C4-2B (cell line): Measurements from ENCODE around the gene LEMD2.

Source experiments
- H3K27ac ChIP-seq: fragments of 450-650 bp; 2 replicates; pipeline ENCODE4 v1.5.1; 2017
- ZFX ChIP-seq: fragments of 450-650 bp; IDR thresholded peaks from 2 replicates; pipeline ENCODE4 v1.6.1; 2017
- TF ChIP-seq, protein P1 (sequence below): fragments of 450-650 bp; conservative IDR thresholded peaks from 2 replicates; pipeline ENCODE4 v1.5.1; 2017; ENCODE audit warnings: mild to moderate bottlenecking

LEMD2 gene

DNA sequence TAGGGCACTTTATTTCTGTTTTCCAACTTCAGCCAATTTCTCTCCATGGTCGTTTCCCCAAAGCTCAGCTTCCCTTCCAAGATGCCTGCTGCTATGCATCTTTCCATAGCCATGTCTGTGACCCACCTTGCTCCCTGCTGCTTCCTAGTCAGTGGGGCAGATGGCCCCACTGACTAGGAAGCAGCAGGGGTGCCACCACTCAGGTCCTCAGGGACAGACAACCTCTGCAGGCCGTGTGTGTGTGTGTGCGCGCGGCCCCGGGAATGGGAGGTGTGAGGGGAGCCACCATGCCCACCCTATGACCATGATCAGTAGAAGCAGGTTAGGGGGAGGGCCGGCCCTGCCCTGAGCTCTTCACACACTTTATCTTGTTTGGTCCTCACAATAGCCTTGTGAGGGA lies 39.5 kb downstream of the LEMD2 start:
- TF ChIP-seq, protein P1, sequence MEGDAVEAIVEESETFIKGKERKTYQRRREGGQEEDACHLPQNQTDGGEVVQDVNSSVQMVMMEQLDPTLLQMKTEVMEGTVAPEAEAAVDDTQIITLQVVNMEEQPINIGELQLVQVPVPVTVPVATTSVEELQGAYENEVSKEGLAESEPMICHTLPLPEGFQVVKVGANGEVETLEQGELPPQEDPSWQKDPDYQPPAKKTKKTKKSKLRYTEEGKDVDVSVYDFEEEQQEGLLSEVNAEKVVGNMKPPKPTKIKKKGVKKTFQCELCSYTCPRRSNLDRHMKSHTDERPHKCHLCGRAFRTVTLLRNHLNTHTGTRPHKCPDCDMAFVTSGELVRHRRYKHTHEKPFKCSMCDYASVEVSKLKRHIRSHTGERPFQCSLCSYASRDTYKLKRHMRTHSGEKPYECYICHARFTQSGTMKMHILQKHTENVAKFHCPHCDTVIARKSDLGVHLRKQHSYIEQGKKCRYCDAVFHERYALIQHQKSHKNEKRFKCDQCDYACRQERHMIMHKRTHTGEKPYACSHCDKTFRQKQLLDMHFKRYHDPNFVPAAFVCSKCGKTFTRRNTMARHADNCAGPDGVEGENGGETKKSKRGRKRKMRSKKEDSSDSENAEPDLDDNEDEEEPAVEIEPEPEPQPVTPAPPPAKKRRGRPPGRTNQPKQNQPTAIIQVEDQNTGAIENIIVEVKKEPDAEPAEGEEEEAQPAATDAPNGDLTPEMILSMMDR: no peak
- no peak for TF ChIP-seq ZFX
- no peak overlapping the region for H3K27ac ChIP-seq

DNA sequence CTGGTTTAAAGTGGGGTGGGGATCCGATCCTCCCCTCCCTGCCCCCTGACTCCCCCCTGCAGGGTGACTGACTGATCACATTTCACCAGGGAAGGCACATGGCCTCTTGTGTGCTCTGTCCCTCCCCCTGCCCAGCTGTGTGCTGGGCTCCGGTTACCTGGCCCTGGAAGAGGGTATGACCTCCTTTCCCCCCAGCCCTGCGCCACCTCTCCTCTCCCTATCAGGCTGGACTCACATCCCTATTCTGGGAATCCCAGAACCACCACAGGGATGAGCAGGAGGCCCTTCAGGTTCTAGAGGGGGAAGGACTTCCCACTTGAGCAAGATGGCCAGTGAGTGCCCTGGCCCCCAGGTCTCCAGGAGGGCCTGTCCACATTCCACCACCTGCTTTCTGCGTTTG lies 40.1 kb downstream of the LEMD2 start:
- H3K27ac ChIP-seq: no peak overlapping the region
- no peak for TF ChIP-seq ZFX

DNA sequence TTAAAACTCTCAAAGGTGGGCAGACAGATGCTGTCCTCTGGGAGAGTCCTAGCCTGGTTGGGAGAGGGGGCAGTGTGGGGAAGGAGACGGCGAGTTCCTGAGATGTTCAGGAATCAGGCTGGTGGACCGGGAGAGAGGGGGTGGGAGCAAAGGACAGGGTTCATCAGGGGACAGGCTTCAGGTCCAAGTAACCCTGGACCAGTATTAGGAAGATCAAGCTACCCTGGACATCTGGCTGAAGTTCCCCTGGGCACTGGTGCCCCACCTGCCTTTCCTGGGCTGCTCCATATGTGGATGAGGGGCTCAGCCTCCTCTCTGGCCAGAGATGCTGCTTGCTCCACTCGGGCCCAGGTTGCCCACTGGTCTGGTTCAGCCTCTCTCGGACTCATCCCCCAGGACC lies 41.1 kb downstream of the LEMD2 start:
- TF ChIP-seq ZFX: no peak
- TF ChIP-seq, protein P1: no peak
- H3K27ac ChIP-seq: no peak overlapping the region

DNA sequence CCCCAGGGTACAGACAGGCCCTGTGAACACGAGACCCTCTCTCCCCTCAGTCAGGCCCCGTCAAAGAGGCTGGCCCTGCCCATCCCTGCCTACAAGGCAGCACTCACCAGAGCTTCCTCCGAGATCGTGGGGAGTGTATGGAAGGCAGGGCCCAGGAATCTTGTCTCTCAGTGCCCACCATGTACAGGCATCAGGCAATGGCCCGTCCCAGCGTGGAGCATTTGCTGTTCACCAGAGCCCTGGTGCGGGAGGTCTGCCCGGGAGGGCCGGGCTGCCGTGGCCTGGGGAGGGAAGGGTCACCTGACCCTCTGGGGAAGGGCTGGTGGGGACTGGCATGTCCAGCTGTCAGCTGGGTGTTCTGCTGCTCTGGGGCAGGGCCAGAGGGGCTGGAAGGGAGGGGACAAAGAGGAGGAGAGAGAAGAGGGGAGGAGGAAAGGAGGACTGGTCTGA lies 42.3 kb downstream of the LEMD2 start, which contains the start of gene IP6K3:
IP6K3 (minus strand) TSS at position 255 of the 450 bp plus-strand sequence. CDS start 11,429 bp downstream, outside the sequence.
- no peak within 1 kb of the TSS for H3K27ac ChIP-seq
- TF ChIP-seq ZFX: no peak
- TF ChIP-seq, protein P1: no peak

DNA sequence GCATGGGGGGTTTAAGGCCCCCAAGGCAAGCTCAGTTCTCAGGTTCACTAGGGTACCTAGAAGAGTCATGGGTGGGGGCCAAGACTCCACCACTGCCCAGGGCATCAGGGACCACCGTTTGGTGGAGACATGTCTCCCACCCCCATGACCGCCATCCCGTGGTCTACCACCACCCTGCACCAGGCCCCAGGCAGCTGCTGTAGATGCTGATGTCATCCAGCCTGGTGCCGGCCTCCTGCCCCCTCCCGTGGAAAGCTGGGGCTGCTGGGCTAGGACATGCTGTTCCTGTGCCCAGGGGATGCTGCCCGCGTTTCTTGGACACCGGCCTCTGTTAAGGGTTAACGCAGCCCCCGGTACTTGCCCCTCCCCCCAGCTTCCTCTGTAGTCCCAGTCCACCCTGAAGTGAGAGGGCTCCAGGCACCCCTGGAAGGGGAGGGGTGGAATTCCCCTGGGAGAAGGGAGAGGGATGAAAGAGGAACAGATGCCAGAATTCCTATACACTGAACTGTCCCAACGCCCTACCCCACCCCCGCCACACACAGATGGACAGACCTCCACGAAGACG lies 42.8 kb downstream of the LEMD2 start:
- no peak overlapping the region for H3K27ac ChIP-seq
- TF ChIP-seq ZFX: no peak
- TF ChIP-seq, protein P1: no peak

DNA sequence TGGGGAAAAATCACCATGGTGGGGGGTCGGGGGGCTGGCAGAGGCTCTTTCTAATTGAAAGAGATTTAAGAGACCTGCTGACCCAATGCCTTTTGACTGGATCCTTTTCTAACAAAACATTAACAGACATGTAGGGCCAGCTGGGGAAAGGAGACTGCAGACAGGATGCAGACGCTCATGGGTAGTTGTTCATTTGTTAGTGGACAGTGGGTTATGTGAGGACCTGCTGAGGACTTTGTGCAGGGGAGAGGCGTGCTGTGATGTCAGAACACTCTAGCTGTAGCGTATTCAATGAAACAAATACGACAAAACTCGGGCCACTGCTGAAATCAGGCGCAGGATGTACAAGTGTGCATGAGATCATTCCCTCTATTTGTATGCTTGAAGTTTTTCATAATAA lies 43.4 kb downstream of the LEMD2 start:
- no peak for TF ChIP-seq ZFX
- TF ChIP-seq, protein P1: no peak
- H3K27ac ChIP-seq: peak overlapping the region; percentile 30; the same call in 1 of the 2 replicates

DNA sequence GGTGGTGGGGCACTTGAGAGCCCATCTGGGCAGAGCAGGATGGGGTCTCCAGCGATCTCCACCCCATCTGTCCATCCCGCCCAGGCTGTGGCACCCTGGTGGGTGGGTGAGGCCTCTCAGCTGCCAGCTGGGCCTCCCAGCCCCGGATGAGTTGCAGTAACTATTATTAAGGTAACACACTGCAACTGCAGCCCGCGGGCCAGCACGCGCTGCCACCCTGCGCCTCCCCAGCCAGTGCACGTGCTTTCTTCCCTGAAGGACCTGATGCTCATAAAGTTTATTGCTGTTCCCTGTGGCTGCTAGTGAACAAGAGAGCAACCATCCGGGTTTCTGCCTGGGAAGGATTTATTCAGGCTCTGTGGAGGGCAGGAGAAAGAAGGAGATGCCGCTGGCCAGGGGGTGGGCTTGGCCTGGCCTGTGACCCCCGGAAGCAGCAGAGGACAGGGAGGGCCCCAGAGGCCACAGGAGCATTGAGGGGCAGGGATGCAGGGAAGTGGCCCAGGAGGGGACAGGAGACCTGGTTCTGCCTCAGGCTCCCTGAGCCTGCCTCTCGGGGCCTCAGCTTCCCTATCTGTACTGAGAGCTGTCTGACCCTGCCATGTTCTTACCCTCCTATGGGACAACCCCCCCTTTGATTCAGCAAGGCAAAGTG lies 43.9 kb downstream of the LEMD2 start:
- no peak for TF ChIP-seq ZFX
- TF ChIP-seq, protein P1: no peak
- peak overlapping the region; percentile 30 for H3K27ac ChIP-seq
